ENCODE results near the gene DNAJC15.
"Not testable (repeated sequence)": the region's sequence is repeated elsewhere in the genome, so short reads cannot be mapped to it uniquely, and the experiment has no call there.

DNAJC15 gene

GRCh38 chr13:43054803-43055802, 31.7 kb downstream of the DNAJC15 start:
- Histone ChIP-seq H3K9me3 (ENCODE audit: low read length) (no peaks in the 10 kb centered on the region), H3K27ac (ENCODE audit: low read depth, low read length) (peak overlapping the region; percentile 85), H3K4me3 (ENCODE audit: low read depth in 1 of 2, low read length in 2 of 2) (peak overlapping the region; percentile 26 to 34), H3K36me3 (ENCODE audit: insufficient read depth, low read length) (no peaks in the 10 kb centered on the region), H3K9ac (ENCODE audit: low read length) (peak overlapping the region; percentile 28), H3K27me3 (ENCODE audit: control insufficient read depth in 1 of 2, insufficient read depth in 2 of 2, low read length in 2 of 2) (no peaks in the 10 kb centered on the region), H3K4me1 (ENCODE audit: insufficient read depth, low read length) (peaks cover 20% of the 10 kb centered on the region)

DNA sequence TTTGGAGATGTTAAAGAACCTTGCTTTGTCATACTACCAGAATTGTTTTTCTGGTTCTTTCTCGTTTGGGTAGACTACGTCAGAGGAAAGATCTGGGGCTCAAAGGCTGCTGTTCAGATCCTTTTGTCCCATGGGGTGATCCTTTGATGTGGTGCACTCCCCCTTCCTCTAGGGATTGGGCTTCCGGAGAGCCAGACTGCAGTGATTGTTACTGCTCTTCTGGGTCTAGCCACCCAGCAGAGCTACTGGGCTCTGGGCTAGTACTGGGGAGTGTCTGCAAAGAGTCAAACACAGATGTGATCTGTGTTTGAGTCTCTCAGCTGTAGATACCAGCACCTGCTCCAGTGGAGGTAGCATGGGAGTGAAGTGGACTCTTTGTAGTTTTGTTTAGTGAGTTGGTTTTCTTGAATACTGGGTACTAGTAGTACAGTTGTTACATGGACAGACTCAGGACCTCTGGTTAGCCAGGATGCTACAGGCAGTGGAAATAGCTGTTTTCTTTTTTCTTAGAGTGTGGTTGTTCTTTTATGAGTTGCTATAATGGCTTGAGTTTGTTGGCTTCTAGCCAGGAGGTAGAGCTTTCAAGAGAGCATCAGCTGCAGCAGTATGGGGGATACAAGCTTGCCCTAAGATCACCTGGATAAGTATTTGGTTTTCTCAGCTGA, 34.4 kb downstream of the DNAJC15 start:
- Histone ChIP-seq H3K4me1 (ENCODE audit: insufficient read depth, low read length) (peaks cover 26% of the 10 kb centered on the region), H3K36me3 (ENCODE audit: insufficient read depth, low read length) (no peaks in the 10 kb centered on the region), H3K9ac (ENCODE audit: low read length) (no peak overlapping the region), H3K4me3 (ENCODE audit: low read depth in 1 of 2, low read length in 2 of 2) (no peak overlapping the region), H3K27me3 (ENCODE audit: control insufficient read depth in 1 of 2, insufficient read depth in 2 of 2, low read length in 2 of 2) (no peaks in the 10 kb centered on the region), H3K9me3 (ENCODE audit: low read length) (no peaks in the 10 kb centered on the region), H3K27ac (ENCODE audit: low read depth, low read length) (no peak overlapping the region)

DNA sequence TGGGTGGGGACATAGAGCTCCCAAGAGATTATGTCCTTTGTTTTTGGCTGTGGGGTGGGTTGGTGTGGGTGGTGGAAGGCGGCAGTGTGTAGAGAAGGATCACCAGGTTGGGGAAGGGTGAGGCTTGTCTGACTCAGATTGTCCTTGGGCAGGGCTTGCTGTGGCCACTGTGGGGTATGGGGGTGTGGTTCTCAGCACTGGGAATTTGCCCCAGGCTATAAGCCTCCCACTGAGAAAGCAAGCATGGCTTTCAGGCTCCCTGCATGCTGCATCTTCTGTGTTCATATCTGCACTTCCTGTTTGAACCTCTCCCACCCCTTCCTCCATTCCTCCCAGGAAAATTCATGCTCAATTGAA, 34.9 kb downstream of the DNAJC15 start:
- Histone ChIP-seq H3K36me3 (ENCODE audit: insufficient read depth, low read length) (no peaks in the 10 kb centered on the region), H3K9ac (ENCODE audit: low read length) (no peak overlapping the region), H3K27ac (ENCODE audit: low read depth, low read length) (no peak overlapping the region), H3K4me1 (ENCODE audit: insufficient read depth, low read length) (peaks cover 26% of the 10 kb centered on the region), H3K27me3 (ENCODE audit: control insufficient read depth in 1 of 2, insufficient read depth in 2 of 2, low read length in 2 of 2) (no peaks in the 10 kb centered on the region), H3K9me3 (ENCODE audit: low read length) (no peaks in the 10 kb centered on the region), H3K4me3 (ENCODE audit: low read depth in 1 of 2, low read length in 2 of 2) (no peak overlapping the region)

DNA sequence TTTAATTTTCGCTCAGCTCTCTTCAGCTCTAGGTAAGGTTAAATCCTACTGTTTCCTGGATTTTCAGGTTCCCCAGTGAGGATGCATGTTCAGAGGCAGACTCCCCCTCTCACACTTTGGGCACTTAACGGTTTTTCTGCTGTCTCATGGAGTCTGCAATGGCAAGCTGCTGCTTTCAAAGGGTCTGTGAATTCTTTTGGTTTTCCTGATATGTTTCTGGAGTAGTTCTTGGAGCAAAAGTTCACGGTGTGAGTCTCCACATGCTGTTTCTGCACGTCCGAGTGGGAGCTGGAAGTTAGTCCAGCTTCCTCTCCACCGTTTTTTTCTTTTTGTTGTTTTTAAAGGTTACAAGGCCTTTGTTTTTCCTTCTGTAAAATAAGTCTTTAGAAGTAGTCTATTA, 35.4 kb downstream of the DNAJC15 start:
- Histone ChIP-seq H3K4me3 (ENCODE audit: low read depth in 1 of 2, low read length in 2 of 2) (no peak overlapping the region), H3K9ac (ENCODE audit: low read length) (no peak overlapping the region), H3K9me3 (ENCODE audit: low read length) (no peaks in the 10 kb centered on the region), H3K27ac (ENCODE audit: low read depth, low read length) (no peak overlapping the region), H3K27me3 (ENCODE audit: control insufficient read depth in 1 of 2, insufficient read depth in 2 of 2, low read length in 2 of 2) (no peaks in the 10 kb centered on the region), H3K36me3 (ENCODE audit: insufficient read depth, low read length) (no peaks in the 10 kb centered on the region), H3K4me1 (ENCODE audit: insufficient read depth, low read length) (peaks cover 23% of the 10 kb centered on the region)

- H3K4me1 ChIP-seq (ENCODE audit: insufficient read depth, low read length): peaks cover 18% of the 10 kb centered on the region
- not testable (repeated sequence) for H3K9ac ChIP-seq (ENCODE audit: low read length); H3K9me3 ChIP-seq (ENCODE audit: low read length); H3K27ac ChIP-seq (ENCODE audit: low read depth, low read length); H3K27me3 ChIP-seq (ENCODE audit: control insufficient read depth in 1 of 2, insufficient read depth in 2 of 2, low read length in 2 of 2); H3K4me3 ChIP-seq (ENCODE audit: low read depth in 1 of 2, low read length in 2 of 2); H3K36me3 ChIP-seq (ENCODE audit: insufficient read depth, low read length)
These were observed 36.4 kb downstream of the DNAJC15 start for GRCh38 chr13:43059779-43060178.

GRCh38 chr13:43060806-43061205, 37.4 kb downstream of the DNAJC15 start:
- not testable (repeated sequence) for H3K27ac ChIP-seq (ENCODE audit: low read depth, low read length); H3K9me3 ChIP-seq (ENCODE audit: low read length); H3K27me3 ChIP-seq (ENCODE audit: control insufficient read depth in 1 of 2, insufficient read depth in 2 of 2, low read length in 2 of 2); H3K9ac ChIP-seq (ENCODE audit: low read length); H3K4me3 ChIP-seq (ENCODE audit: low read depth in 1 of 2, low read length in 2 of 2); H3K36me3 ChIP-seq (ENCODE audit: insufficient read depth, low read length)
- H3K4me1 ChIP-seq (ENCODE audit: insufficient read depth, low read length): peaks cover 18% of the 10 kb centered on the region

DNA sequence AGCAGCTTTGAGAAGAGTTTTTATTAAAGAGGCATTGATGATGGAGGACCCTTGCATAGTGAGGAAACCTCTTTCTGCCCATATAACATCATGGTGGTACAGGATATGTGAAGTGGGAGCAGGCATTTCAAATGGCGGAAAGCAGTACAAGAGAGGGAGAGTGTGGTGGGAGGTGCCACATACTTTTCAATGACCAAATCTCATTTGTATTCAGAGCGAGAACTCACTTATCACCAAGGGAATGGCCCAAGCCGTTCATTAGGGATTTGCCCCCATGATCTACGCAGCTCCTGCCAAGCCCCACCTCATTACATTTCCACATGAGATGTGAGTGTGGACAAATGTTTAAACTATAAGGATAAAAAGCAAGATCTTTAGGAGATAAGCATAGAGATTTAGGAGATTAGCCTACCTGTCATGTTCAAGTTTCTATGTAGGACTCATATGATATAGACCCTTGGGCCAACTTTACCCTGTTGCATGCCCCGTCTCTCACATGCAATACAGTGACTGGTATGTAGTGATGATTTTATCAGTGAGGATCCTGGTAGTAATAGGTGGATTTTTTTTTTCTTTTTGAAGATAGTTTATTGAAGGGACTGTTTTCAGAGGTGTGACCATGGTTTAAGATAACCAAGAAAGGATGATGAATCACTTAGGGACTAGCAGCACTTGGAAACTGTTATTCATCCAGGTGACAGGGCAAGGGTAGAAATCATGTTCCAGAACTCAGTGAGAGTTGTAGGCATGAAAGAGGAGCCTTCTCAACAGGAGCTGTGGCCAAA, 38.3 kb downstream of the DNAJC15 start:
- Histone ChIP-seq H3K27me3 (ENCODE audit: control insufficient read depth in 1 of 2, insufficient read depth in 2 of 2, low read length in 2 of 2) (no peaks in the 10 kb centered on the region), H3K4me3 (ENCODE audit: low read depth in 1 of 2, low read length in 2 of 2) (no peak overlapping the region), H3K4me1 (ENCODE audit: insufficient read depth, low read length) (peaks cover 18% of the 10 kb centered on the region), H3K9ac (ENCODE audit: low read length) (no peak overlapping the region), H3K36me3 (ENCODE audit: insufficient read depth, low read length) (no peaks in the 10 kb centered on the region), H3K27ac (ENCODE audit: low read depth, low read length) (no peak overlapping the region), H3K9me3 (ENCODE audit: low read length) (no peaks in the 10 kb centered on the region)

GRCh38 chr13:43071824-43072223, 48.4 kb downstream of the DNAJC15 start:
- Histone ChIP-seq H3K27me3 (ENCODE audit: control insufficient read depth in 1 of 2, insufficient read depth in 2 of 2, low read length in 2 of 2) (no peaks in the 10 kb centered on the region), H3K9ac (ENCODE audit: low read length) (no peak overlapping the region)

GRCh38 chr13:43072394-43072793, 49.0 kb downstream of the DNAJC15 start:
- Histone ChIP-seq H3K27me3 (ENCODE audit: control insufficient read depth in 1 of 2, insufficient read depth in 2 of 2, low read length in 2 of 2) (no peaks in the 10 kb centered on the region), H3K27ac (ENCODE audit: low read depth, low read length) (no peak overlapping the region), H3K9ac (ENCODE audit: low read length) (no peak overlapping the region), H3K4me3 (ENCODE audit: low read depth in 1 of 2, low read length in 2 of 2) (no peak overlapping the region), H3K9me3 (ENCODE audit: low read length) (no peaks in the 10 kb centered on the region), H3K36me3 (ENCODE audit: insufficient read depth, low read length) (no peaks in the 10 kb centered on the region), H3K4me1 (ENCODE audit: insufficient read depth, low read length) (peaks cover 40% of the 10 kb centered on the region)

More at GRCh38 chr13:43071824-43072223, 48.4 kb downstream of the DNAJC15 start:
- Histone ChIP-seq H3K4me3 (ENCODE audit: low read depth in 1 of 2, low read length in 2 of 2) (no peak overlapping the region), H3K9me3 (ENCODE audit: low read length) (no peaks in the 10 kb centered on the region), H3K36me3 (ENCODE audit: insufficient read depth, low read length) (no peaks in the 10 kb centered on the region), H3K4me1 (ENCODE audit: insufficient read depth, low read length) (peaks cover 34% of the 10 kb centered on the region), H3K27ac (ENCODE audit: low read depth, low read length) (no peak overlapping the region)

DNA sequence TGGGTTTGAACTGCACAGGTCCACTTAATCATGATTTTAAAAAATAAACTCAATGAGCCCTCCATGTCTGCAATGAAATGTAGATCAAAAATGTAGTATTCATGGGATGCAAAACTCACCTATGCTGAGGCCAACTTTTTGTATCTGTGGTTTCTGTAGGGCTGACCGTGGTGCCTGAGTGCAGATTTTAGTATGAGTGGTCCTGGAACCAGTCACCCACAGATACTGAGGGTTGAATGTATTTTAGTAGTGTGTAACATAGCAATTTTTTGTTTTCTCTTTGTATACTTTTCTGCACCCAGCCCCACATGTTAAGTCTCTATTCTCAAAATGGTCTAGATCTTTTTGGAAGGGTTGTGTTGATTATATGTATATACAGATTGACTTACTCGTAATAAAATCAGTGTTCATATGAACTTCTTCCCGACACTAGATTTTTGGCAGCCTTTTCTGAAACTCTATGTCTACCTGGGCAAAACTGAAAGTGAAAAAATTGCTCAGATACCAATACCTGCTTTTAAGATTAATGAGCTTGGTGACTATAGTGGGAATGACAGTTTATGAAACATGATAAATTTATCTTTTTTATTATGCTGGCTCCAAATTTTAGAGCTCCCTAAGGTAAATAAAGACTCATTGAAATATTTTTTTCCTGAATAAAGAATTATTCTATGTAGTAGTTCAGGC, 51.6 kb downstream of the DNAJC15 start:
- Histone ChIP-seq H3K9ac (ENCODE audit: low read length) (no peak overlapping the region), H3K27ac (ENCODE audit: low read depth, low read length) (no peak overlapping the region), H3K36me3 (ENCODE audit: insufficient read depth, low read length) (no peaks in the 10 kb centered on the region), H3K9me3 (ENCODE audit: low read length) (no peaks in the 10 kb centered on the region), H3K4me3 (ENCODE audit: low read depth in 1 of 2, low read length in 2 of 2) (no peak overlapping the region), H3K27me3 (ENCODE audit: control insufficient read depth in 1 of 2, insufficient read depth in 2 of 2, low read length in 2 of 2) (no peaks in the 10 kb centered on the region), H3K4me1 (ENCODE audit: insufficient read depth, low read length) (peaks cover 48% of the 10 kb centered on the region)

DNA sequence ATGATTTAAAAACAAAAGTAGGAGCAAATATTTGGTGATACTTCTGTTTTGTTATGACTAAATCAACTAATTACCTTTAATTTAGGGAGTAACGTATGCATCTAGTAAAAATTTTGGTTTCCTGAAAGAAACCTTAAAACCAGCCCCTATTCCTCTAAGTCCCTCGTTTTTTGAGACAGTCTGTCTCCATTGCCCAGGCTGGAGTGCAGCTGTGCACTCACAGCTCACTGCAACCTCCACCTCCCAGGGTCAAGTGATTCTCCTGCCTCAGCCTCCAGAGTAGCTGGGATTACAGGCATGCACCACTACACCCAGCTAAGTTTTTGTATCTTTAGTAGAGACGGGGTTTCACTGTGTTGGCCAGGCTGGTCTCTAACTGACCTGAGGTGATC, 52.1 kb downstream of the DNAJC15 start:
- not testable (repeated sequence) for H3K9ac ChIP-seq (ENCODE audit: low read length); H3K36me3 ChIP-seq (ENCODE audit: insufficient read depth, low read length); H3K27me3 ChIP-seq (ENCODE audit: control insufficient read depth in 1 of 2, insufficient read depth in 2 of 2, low read length in 2 of 2); H3K4me3 ChIP-seq (ENCODE audit: low read depth in 1 of 2, low read length in 2 of 2); H3K27ac ChIP-seq (ENCODE audit: low read depth, low read length); H3K9me3 ChIP-seq (ENCODE audit: low read length)
- H3K4me1 ChIP-seq (ENCODE audit: insufficient read depth, low read length): peaks cover 48% of the 10 kb centered on the region
